RWPE2 (cell line): Measurements from ENCODE around the gene EFCAB3.
"Not testable (repeated sequence)": the region's sequence is repeated elsewhere in the genome, so short reads cannot be mapped to it uniquely, and the experiment has no call there.

Source experiments
- ATAC-seq: fragments of 200-7000 bp; cut with Tn5 transposase; 3 replicates; pipeline ENCODE4 v1.9.1; 2021; ENCODE audit warnings: low read depth
- DNase-seq: peaks from one replicate; pipeline ENCODE4 v3.0.0-alpha.2; 2020; ENCODE audit warnings: low spot score
- H3K27ac ChIP-seq: fragments of 450-650 bp; 2 replicates; pipeline ENCODE4 v1.5.1; 2017; ENCODE audit warnings: mild to moderate bottlenecking; ENCODE audit not compliant: poor library complexity, severe bottlenecking
- H3K27me3 ChIP-seq: fragments of 250-450 bp; sonication (Bioruptor Pico); 2 replicates; pipeline ENCODE4 v1.5.1; 2021; ENCODE audit warnings: mild to moderate bottlenecking, moderate library complexity; ENCODE audit not compliant: insufficient read depth, poor library complexity, severe bottlenecking
- H3K36me3 ChIP-seq: fragments of 250-450 bp; sonication (Bioruptor Pico); 2 replicates; pipeline ENCODE4 v1.5.1; 2020; ENCODE audit warnings: low read depth, mild to moderate bottlenecking, moderate library complexity
- H3K4me1 ChIP-seq: fragments of 250-450 bp; sonication (Bioruptor Pico); 2 replicates; pipeline ENCODE4 v1.5.1; 2021; ENCODE audit warnings: mild to moderate bottlenecking, moderate library complexity; ENCODE audit not compliant: insufficient read depth, poor library complexity, severe bottlenecking
- H3K4me3 ChIP-seq: fragments of 250-450 bp; sonication (Bioruptor Pico); 2 replicates; pipeline ENCODE4 v1.5.1; 2021; ENCODE audit warnings: mild to moderate bottlenecking, moderate library complexity; ENCODE audit not compliant: severe bottlenecking
- H3K9me3 ChIP-seq: fragments of 250-450 bp; sonication (Bioruptor Pico); 2 replicates; pipeline ENCODE4 v1.5.1; 2021; ENCODE audit warnings: mild to moderate bottlenecking, moderate library complexity; ENCODE audit not compliant: severe bottlenecking
- TF ChIP-seq, protein P1 (sequence below): fragments of 450-650 bp; IDR thresholded peaks from one replicate; pipeline ENCODE4 v1.5.1; 2017; ENCODE audit warnings: mild to moderate bottlenecking, moderate library complexity; ENCODE audit not compliant: poor library complexity, severe bottlenecking

EFCAB3 gene

DNA sequence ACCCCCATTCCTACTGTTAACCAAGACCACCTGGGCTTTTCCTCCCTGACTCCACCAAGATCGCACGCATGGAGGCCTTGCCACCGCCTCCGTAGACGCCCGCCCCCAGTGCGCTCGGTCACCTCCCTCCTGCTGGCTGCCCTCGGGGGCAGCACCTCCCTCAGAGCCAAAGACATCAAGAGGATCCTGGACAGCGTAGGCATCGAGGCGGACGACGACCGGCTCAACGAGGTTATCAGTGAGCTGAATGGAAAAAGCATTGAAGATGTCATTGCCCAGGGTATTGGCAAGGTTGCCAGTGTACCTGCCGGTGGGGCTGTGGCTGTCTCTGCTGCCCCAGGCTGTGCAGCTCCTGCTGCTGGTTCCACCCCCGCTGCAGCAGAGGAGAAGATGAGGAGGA is 1.2 kb downstream of the EFCAB3 start:
- Histone ChIP-seq H3K27ac (no peak overlapping the region), H3K9me3 (no peaks in the 10 kb centered on the region), H3K27me3 (peaks cover 35% of the 10 kb centered on the region), H3K36me3 (no peaks in the 10 kb centered on the region), H3K4me3 (no peak overlapping the region), H3K4me1 (no peaks in the 10 kb centered on the region)
- no peak for DNase-seq
- ATAC-seq: no peak
- TF ChIP-seq, protein P1, sequence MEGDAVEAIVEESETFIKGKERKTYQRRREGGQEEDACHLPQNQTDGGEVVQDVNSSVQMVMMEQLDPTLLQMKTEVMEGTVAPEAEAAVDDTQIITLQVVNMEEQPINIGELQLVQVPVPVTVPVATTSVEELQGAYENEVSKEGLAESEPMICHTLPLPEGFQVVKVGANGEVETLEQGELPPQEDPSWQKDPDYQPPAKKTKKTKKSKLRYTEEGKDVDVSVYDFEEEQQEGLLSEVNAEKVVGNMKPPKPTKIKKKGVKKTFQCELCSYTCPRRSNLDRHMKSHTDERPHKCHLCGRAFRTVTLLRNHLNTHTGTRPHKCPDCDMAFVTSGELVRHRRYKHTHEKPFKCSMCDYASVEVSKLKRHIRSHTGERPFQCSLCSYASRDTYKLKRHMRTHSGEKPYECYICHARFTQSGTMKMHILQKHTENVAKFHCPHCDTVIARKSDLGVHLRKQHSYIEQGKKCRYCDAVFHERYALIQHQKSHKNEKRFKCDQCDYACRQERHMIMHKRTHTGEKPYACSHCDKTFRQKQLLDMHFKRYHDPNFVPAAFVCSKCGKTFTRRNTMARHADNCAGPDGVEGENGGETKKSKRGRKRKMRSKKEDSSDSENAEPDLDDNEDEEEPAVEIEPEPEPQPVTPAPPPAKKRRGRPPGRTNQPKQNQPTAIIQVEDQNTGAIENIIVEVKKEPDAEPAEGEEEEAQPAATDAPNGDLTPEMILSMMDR: no peak

DNA sequence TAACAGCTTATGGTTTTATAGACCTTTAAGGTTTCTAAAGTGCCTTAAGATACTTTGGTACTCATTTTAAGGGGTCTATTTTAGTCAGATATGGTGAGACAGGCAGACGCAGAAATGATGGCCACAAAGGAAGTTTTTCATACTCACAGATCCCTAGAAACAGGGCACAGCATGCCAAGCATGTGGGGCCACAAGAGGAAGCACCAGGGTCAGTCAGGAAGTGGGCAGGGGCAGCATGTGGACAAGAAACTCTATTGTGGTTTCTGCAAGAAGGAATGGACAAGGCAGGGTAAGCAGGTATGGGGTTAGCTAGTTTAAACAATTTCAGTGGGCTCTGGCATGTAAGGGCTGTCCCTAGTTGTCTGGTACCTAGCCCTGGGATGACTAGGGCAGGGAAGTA is 8.5 kb downstream of the EFCAB3 start:
- Histone ChIP-seq H3K27ac (no peak overlapping the region), H3K27me3 (peaks cover 11% of the 10 kb centered on the region), H3K9me3 (no peaks in the 10 kb centered on the region), H3K36me3 (no peaks in the 10 kb centered on the region), H3K4me1 (no peaks in the 10 kb centered on the region), H3K4me3 (no peak overlapping the region)
- ATAC-seq: no peak
- DNase-seq: no peak
- TF ChIP-seq, protein P1: no peak

DNA sequence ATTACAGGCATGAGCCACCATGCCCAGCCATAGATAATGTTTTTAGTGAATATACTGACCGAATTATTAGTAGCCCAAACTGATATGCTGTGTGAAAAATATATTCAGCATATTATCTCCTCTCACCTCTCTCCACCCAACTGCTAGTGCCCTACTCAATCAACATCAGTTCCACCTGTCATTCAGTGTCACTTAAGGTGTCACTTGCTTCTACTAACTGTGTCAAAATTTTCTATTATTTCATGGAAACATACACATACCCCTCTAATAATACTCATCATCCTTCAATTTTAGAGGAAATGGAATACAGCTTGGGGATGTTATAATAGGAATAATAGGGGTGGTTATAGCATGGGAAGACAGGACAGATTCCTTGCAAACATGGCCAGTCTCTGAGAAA is 12.6 kb downstream of the EFCAB3 start:
- TF ChIP-seq, protein P1: no peak
- Histone ChIP-seq H3K4me1 (no peaks in the 10 kb centered on the region), H3K9me3 (no peaks in the 10 kb centered on the region), H3K4me3 (no peak overlapping the region), H3K27ac (no peak overlapping the region), H3K36me3 (no peaks in the 10 kb centered on the region), H3K27me3 (peaks cover 18% of the 10 kb centered on the region)
- no peak for DNase-seq
- ATAC-seq: no peak

DNA sequence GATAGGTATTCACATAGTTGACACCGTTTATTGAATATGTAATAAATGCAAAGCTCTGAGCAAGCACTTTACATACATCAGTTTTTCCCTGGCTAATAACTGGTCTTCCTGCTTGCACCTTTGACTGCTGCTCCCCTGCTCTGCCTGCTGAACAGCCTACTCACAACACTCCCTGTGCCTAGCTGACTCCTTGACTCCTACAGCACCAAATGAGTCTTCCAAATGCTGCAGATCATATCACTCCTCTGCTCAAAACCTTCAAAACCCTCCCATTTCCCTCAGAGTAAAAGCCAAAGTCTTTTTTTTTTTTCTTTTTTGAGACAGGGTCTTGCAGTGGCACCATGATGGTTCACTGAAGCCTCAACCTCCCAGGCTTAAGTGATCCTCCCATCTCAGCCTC is 18.5 kb downstream of the EFCAB3 start:
- TF ChIP-seq, protein P1: no peak
- H3K36me3 ChIP-seq: no peaks in the 10 kb centered on the region
- peaks cover 16% of the 10 kb centered on the region for H3K27me3 ChIP-seq
- no peak overlapping the region for H3K27ac ChIP-seq
- no peaks in the 10 kb centered on the region for H3K9me3 ChIP-seq
- H3K4me1 ChIP-seq: no peaks in the 10 kb centered on the region
- no peak for DNase-seq
- ATAC-seq: no peak
- no peak overlapping the region for H3K4me3 ChIP-seq

DNA sequence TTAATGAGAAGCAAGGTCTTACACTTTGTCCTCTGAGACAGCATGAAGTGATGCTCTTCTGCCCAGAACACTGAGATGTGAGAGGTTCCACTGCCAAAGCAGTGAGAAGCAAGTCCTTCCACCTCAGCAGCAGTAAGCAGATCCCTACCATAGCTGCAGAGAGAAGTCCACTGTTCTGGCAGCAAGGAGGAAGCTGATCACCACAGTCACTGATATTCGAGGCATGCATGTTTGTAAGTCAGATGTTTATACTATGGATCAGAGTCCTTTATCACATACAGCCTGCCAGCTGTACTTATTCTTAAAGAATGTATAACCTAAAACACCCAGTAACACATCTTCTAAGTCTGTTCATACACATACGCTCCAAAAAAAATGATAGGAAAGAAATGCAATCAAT is 25.1 kb downstream of the EFCAB3 start:
- TF ChIP-seq, protein P1: no peak
- Histone ChIP-seq H3K4me1 (no peaks in the 10 kb centered on the region), H3K27me3 (no peaks in the 10 kb centered on the region), H3K36me3 (no peaks in the 10 kb centered on the region), H3K4me3 (no peak overlapping the region), H3K9me3 (no peaks in the 10 kb centered on the region), H3K27ac (no peak overlapping the region)
- DNase-seq (no peak), ATAC-seq (no peak)

DNA sequence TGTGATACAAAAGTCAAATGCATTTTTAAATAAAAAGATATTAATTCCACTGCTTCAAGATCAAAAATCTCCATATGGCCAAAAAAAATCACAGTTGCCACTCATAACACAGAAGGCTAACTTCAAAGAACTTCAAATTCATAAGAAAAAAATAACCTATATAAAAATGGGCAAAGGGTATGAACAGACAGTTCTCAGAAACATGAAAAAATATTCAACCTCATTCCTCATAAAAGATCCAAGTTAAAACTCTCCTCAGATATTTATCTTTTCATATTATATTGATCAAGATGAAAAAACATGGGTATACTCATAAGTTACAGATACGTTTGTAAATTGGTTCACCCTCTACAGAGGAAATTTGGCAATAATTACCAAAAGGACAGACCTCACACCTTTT is 32.7 kb downstream of the EFCAB3 start:
- H3K9me3 ChIP-seq, H3K4me3 ChIP-seq, H3K27ac ChIP-seq, DNase-seq, H3K27me3 ChIP-seq, H3K4me1 ChIP-seq, H3K36me3 ChIP-seq, ATAC-seq: not testable (repeated sequence)
